Measurements from ENCODE around the gene TRAPPC8.

DNA sequence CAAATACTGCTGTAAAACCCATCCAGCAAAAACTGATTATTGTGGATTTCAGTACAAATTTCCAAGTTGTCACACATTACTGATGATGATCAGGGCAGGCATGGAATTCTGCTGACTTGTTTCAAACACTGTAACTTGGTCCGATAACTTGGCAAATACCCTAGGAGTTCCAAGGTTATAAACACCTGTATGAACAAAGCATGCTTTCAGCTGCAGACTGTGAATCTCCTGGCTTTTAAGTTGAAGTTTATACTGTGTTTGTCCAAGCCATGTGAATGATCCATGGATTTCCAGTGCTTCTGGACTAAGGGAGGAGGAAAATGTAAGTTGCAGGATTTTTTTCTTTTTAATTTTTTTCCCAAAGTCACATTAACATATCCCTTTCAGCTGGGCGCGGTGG lies 112.2 kb downstream of the TRAPPC8 start:
- TF ChIP-seq EZH2 (IDR thresholded peaks at IDR 0.05; ENCODE audit: borderline replicate concordance, low read depth, low read length, severe bottlenecking) = no peak
- no peak for TF ChIP-seq CTCF (IDR thresholded peaks at IDR 0.05; ENCODE audit: borderline replicate concordance, extremely low read depth, low read length, poor library complexity, severe bottlenecking)

All from DND-41 (cell line).